ENCODE data around the gene AMPH. TPM values are rescaled to one million over a fixed set of nuclear protein-coding genes. Genes with fewer than 3 reads are reported as not detected.

AMPH gene
- total RNA-seq, 5 donors from 2014 or later (not counting 1 experiment from before 2014, with no cell fraction given), result not detected

DNA sequence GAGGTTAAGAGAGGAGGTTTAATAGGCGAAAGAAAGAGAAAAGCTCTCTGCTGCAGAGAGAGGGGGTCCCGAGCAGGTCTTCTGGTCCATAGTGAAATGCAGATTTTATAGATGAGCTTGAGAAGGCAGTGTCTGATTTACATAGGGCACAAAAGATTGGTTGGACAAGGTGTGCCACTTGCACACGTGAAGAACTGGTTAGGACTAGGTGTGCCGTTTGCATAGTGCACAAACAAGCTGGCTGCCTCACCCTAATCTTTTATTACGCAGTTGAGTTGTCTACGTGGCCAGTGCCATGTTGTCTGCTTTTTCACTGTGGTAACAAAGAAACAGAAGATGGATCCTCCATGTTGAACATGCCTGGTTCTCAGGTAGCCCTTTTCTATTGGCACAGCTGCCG, 82.6 kb downstream of the AMPH start:
- no peaks in the 10 kb centered on the region for H3K4me1 ChIP-seq (ENCODE audit: control insufficient read depth in 1 of 2, extremely low read depth in 1 of 2, insufficient read depth in 2 of 2, low read length in 2 of 2)
- H3K4me3 ChIP-seq (ENCODE audit: control insufficient read depth in 1 of 2, extremely low read depth in 1 of 2, low read length in 1 of 2), result no peak overlapping the region
- Mint-ChIP-seq H3K27ac (no peak overlapping the region), H3K4me1 (no peaks in the 10 kb centered on the region), H3K36me3 (no peaks in the 10 kb centered on the region), H3K27me3 (peaks cover 12 to 25% of the 10 kb centered on the region in 2 donors), H3K4me3 (no peak overlapping the region), H3K9me3 (no peaks in the 10 kb centered on the region)
- CTCF ChIA-PET, result no interaction called here
- H3K36me3 ChIP-seq (ENCODE audit: control insufficient read depth in 2 of 2, extremely low read depth in 1 of 2, insufficient read depth in 1 of 2, low read length in 1 of 2), result no peaks in the 10 kb centered on the region
- no peak for DNase-seq
- WGBS (ENCODE audit: insufficient coverage), result 79% methylated on average over 6 of the region's 7 CpGs
- no peak overlapping the region for H3K27ac ChIP-seq (ENCODE audit: low read length)
- no peak for ATAC-seq (replicated peaks in 1 of 4)
- POLR2A ChIA-PET, result no interaction called here
- no peaks in the 10 kb centered on the region for H3K9me3 ChIP-seq
- H3K27me3 ChIP-seq (replicated peaks in 1 of 2; ENCODE audit: control insufficient read depth in 2 of 2, extremely low read depth in 1 of 2, insufficient read depth in 2 of 2, low read length in 1 of 2), result no peaks in the 10 kb centered on the region

- Histone ChIP-seq H3K36me3 (ENCODE audit: control insufficient read depth in 2 of 2, extremely low read depth in 1 of 2, insufficient read depth in 1 of 2, low read length in 1 of 2) (no peaks in the 10 kb centered on the region), H3K4me1 (ENCODE audit: control insufficient read depth in 1 of 2, extremely low read depth in 1 of 2, insufficient read depth in 2 of 2, low read length in 2 of 2) (no peaks in the 10 kb centered on the region), H3K27ac (ENCODE audit: low read length) (no peak overlapping the region), H3K9me3 (no peaks in the 10 kb centered on the region), H3K27me3 (replicated peaks in 1 of 2; ENCODE audit: control insufficient read depth in 2 of 2, extremely low read depth in 1 of 2, insufficient read depth in 2 of 2, low read length in 1 of 2) (no peaks in the 10 kb centered on the region), H3K4me3 (ENCODE audit: control insufficient read depth in 1 of 2, extremely low read depth in 1 of 2, low read length in 1 of 2) (no peak overlapping the region)
- 64% methylated on average over 2 of the region's 4 CpGs for WGBS (ENCODE audit: insufficient coverage)
- no peak overlapping the region for H3K4me3 Mint-ChIP-seq
- ChIA-PET POLR2A (no interaction called here), CTCF (no interaction called here)
- H3K27me3 Mint-ChIP-seq, result peaks cover 8 to 20% of the 10 kb centered on the region in 2 donors
- H3K27ac Mint-ChIP-seq, result no peak overlapping the region
- no peaks in the 10 kb centered on the region for H3K9me3 Mint-ChIP-seq
- no peak for DNase-seq
- H3K36me3 Mint-ChIP-seq, result no peaks in the 10 kb centered on the region
- ATAC-seq (replicated peaks in 1 of 4), result no peak
- no peaks in the 10 kb centered on the region for H3K4me1 Mint-ChIP-seq
Measured at GRCh38 chr7:38546763-38547162, 84.4 kb downstream of the AMPH start.

DNA sequence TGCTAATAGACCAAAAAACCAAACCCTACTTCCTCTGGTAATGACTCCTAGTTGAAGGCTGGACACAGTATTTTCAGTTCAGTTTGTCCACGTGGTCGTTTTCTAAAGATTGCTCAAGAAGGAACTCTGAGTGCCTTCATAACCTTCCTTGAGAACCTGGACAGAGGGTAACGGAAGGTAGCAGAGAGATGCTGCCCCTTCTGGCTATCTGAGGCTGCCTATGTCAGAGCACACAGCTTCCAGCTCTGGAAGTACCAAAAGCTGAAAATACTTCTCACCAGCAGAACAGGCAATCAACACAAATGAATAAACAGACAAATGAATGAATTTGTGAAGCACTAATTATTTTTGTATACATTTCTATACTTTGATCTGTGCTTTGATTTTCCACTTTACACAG, 85.2 kb downstream of the AMPH start:
- no peaks in the 10 kb centered on the region for H3K36me3 Mint-ChIP-seq
- ATAC-seq (replicated peaks in 1 of 4) (no peak), DNase-seq (no peak)
- no peaks in the 10 kb centered on the region for H3K4me1 Mint-ChIP-seq
- peaks cover 7 to 15% of the 10 kb centered on the region in 2 donors for H3K27me3 Mint-ChIP-seq
- H3K9me3 Mint-ChIP-seq, result no peaks in the 10 kb centered on the region
- 43% methylated on average over 2 of the region's 3 CpGs for WGBS (ENCODE audit: insufficient coverage)
- POLR2A ChIA-PET, result no interaction called here
- H3K4me1 ChIP-seq (ENCODE audit: control insufficient read depth in 1 of 2, extremely low read depth in 1 of 2, insufficient read depth in 2 of 2, low read length in 2 of 2), result no peaks in the 10 kb centered on the region
- H3K4me3 Mint-ChIP-seq, result no peak overlapping the region
- no peaks in the 10 kb centered on the region for H3K36me3 ChIP-seq (ENCODE audit: control insufficient read depth in 2 of 2, extremely low read depth in 1 of 2, insufficient read depth in 1 of 2, low read length in 1 of 2)
- H3K27ac ChIP-seq (ENCODE audit: low read length), result no peak overlapping the region
- CTCF ChIA-PET, result interaction anchor here in 1 of 2 donors (0.7 kb wide), 1 partner anchor 206 kb away, joined by 3 read pairs; no protein-coding TSS in a partner anchor
- H3K27me3 ChIP-seq (replicated peaks in 1 of 2; ENCODE audit: control insufficient read depth in 2 of 2, extremely low read depth in 1 of 2, insufficient read depth in 2 of 2, low read length in 1 of 2), result no peaks in the 10 kb centered on the region
- no peak overlapping the region for H3K27ac Mint-ChIP-seq
- H3K4me3 ChIP-seq (ENCODE audit: control insufficient read depth in 1 of 2, extremely low read depth in 1 of 2, low read length in 1 of 2), result no peak overlapping the region
- no peaks in the 10 kb centered on the region for H3K9me3 ChIP-seq

DNA sequence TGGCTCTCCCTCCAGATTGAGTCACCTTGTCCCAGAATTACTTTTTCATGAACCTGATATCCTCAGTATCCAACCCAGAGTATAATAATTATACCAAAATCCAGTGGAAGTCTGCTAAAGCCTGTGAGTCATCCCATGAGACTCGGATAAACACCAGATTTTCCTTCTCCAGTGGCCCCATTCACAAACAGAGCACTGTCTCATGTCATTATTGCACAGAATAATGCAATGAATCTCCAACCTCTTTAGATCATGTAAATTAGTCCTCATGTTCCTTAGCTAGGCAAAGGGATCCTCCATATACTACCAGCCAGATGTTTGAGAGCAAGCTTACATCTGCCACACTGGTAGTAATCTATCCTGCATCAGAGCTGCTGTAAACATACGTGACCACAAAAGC, 89.0 kb downstream of the AMPH start:
- Histone ChIP-seq H3K36me3 (ENCODE audit: control insufficient read depth in 2 of 2, extremely low read depth in 1 of 2, insufficient read depth in 1 of 2, low read length in 1 of 2) (no peaks in the 10 kb centered on the region), H3K27ac (ENCODE audit: low read length) (no peak overlapping the region), H3K4me3 (ENCODE audit: control insufficient read depth in 1 of 2, extremely low read depth in 1 of 2, low read length in 1 of 2) (no peak overlapping the region), H3K4me1 (ENCODE audit: control insufficient read depth in 1 of 2, extremely low read depth in 1 of 2, insufficient read depth in 2 of 2, low read length in 2 of 2) (no peaks in the 10 kb centered on the region), H3K9me3 (no peaks in the 10 kb centered on the region), H3K27me3 (replicated peaks in 1 of 2; ENCODE audit: control insufficient read depth in 2 of 2, extremely low read depth in 1 of 2, insufficient read depth in 2 of 2, low read length in 1 of 2) (no peaks in the 10 kb centered on the region)
- ATAC-seq (replicated peaks in 1 of 4), result no peak
- Mint-ChIP-seq H3K4me1 (no peaks in the 10 kb centered on the region), H3K4me3 (no peak overlapping the region), H3K27ac (no peak overlapping the region), H3K27me3 (peaks cover 2 to 10% of the 10 kb centered on the region in 2 donors), H3K9me3 (no peaks in the 10 kb centered on the region), H3K36me3 (no peaks in the 10 kb centered on the region)
- ChIA-PET CTCF (no interaction called here), POLR2A (no interaction called here)
- WGBS (ENCODE audit: insufficient coverage), result 60% methylated on average over 2 of the region's 2 CpGs
- DNase-seq, result no peak

- H3K4me1 ChIP-seq (ENCODE audit: control insufficient read depth in 1 of 2, extremely low read depth in 1 of 2, insufficient read depth in 2 of 2, low read length in 2 of 2), result no peaks in the 10 kb centered on the region
- CTCF ChIA-PET, result interaction anchor here in 1 of 2 donors (0.6 kb wide), 1 partner anchor 413 kb away, joined by 10 read pairs; no protein-coding TSS in a partner anchor
- no peak for DNase-seq
Measured at GRCh38 chr7:38541440-38541839, 89.7 kb downstream of the AMPH start.

DNA sequence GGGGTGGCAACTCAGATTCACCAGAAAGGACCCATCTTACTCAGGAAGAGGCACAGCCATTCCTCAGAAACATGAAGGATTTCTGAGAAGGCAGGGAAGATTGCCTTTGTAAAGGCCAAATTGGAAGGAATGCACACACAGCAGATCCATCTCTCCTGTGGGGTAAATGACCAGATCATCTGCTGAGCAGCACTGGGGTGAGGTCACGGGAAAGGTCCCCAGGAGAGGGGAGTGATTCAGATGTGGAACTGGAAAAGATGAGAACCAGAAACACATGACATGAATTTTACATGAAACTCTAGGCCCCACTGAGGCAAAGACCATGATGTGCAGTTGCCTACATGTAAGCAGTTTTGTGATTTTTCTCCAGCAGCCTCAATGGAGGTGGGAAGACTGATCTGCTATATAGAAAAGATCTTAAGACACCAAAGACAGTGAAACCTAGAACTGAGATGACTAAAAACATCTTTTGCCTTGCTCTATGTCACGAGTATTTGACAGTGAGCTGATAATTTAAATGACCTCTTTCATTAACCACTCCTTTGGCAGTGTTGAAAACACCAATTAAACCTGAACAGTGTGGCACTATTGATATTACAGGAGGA, 91.6 kb downstream of the AMPH start:
- POLR2A ChIA-PET, result no interaction called here
- no peaks in the 10 kb centered on the region for H3K9me3 ChIP-seq
- H3K27ac ChIP-seq (ENCODE audit: low read length), result no peak overlapping the region
- CTCF ChIA-PET, result interaction anchor here in 1 of 2 donors (1.2 kb wide), 1 partner anchor 140 kb away, joined by 4 read pairs; no protein-coding TSS in a partner anchor
- no peak overlapping the region for H3K4me3 Mint-ChIP-seq
- no peak overlapping the region for H3K27ac Mint-ChIP-seq
- no peaks in the 10 kb centered on the region for H3K9me3 Mint-ChIP-seq
- no CpG with 5 or more reads among the region's 2 CpGs for WGBS (ENCODE audit: insufficient coverage)
- no peak overlapping the region for H3K4me3 ChIP-seq (ENCODE audit: control insufficient read depth in 1 of 2, extremely low read depth in 1 of 2, low read length in 1 of 2)
- peaks cover 5 to 7% of the 10 kb centered on the region in 2 donors for H3K27me3 Mint-ChIP-seq
- H3K27me3 ChIP-seq (replicated peaks in 1 of 2; ENCODE audit: control insufficient read depth in 2 of 2, extremely low read depth in 1 of 2, insufficient read depth in 2 of 2, low read length in 1 of 2), result no peaks in the 10 kb centered on the region
- no peaks in the 10 kb centered on the region for H3K4me1 ChIP-seq (ENCODE audit: control insufficient read depth in 1 of 2, extremely low read depth in 1 of 2, insufficient read depth in 2 of 2, low read length in 2 of 2)
- H3K4me1 Mint-ChIP-seq, result peaks cover 0 to 4% (median 0%) of the 10 kb centered on the region in 3 donors
- DNase-seq (no peak), ATAC-seq (replicated peaks in 1 of 4) (no peak)
- H3K36me3 Mint-ChIP-seq, result no peaks in the 10 kb centered on the region
- no peaks in the 10 kb centered on the region for H3K36me3 ChIP-seq (ENCODE audit: control insufficient read depth in 2 of 2, extremely low read depth in 1 of 2, insufficient read depth in 1 of 2, low read length in 1 of 2)

More at GRCh38 chr7:38541440-38541839, 89.7 kb downstream of the AMPH start:
- no peak for ATAC-seq (replicated peaks in 1 of 4)
- H3K27me3 Mint-ChIP-seq, result peaks cover 0 to 7% of the 10 kb centered on the region in 2 donors
- no peaks in the 10 kb centered on the region for H3K36me3 Mint-ChIP-seq
- Histone ChIP-seq H3K27me3 (replicated peaks in 1 of 2; ENCODE audit: control insufficient read depth in 2 of 2, extremely low read depth in 1 of 2, insufficient read depth in 2 of 2, low read length in 1 of 2) (no peaks in the 10 kb centered on the region), H3K4me3 (ENCODE audit: control insufficient read depth in 1 of 2, extremely low read depth in 1 of 2, low read length in 1 of 2) (no peak overlapping the region), H3K27ac (ENCODE audit: low read length) (no peak overlapping the region), H3K36me3 (ENCODE audit: control insufficient read depth in 2 of 2, extremely low read depth in 1 of 2, insufficient read depth in 1 of 2, low read length in 1 of 2) (no peaks in the 10 kb centered on the region), H3K9me3 (no peaks in the 10 kb centered on the region)
- no peak overlapping the region for H3K27ac Mint-ChIP-seq
- WGBS (ENCODE audit: insufficient coverage), result no CpG with 5 or more reads among the region's 3 CpGs
- H3K4me3 Mint-ChIP-seq, result no peak overlapping the region
- H3K9me3 Mint-ChIP-seq, result no peaks in the 10 kb centered on the region
- POLR2A ChIA-PET, result no interaction called here
- no peaks in the 10 kb centered on the region for H3K4me1 Mint-ChIP-seq
